ENCODE measurements around the gene CALCOCO1.

DNA sequence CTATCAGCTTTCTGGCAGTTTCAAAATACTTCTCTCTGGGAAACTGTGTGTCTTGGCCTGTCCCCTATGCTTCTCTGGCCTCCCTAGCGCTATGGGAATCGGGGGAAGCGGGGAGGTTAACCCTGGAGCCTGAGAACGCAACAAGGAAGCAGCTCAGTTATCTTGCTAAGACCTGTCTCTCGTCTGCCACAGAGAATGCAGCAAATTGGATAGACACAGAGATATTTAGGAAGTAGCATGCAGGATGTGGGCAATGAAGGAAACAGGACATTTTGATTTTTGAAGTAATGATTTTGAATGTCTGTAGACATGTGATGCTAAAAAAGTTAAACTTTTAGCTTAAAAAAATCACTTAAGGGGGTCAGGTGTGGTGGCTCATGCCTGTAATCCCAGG is 6.6 kb upstream of the CALCOCO1 start:
- TF ChIP-seq, protein P1, sequence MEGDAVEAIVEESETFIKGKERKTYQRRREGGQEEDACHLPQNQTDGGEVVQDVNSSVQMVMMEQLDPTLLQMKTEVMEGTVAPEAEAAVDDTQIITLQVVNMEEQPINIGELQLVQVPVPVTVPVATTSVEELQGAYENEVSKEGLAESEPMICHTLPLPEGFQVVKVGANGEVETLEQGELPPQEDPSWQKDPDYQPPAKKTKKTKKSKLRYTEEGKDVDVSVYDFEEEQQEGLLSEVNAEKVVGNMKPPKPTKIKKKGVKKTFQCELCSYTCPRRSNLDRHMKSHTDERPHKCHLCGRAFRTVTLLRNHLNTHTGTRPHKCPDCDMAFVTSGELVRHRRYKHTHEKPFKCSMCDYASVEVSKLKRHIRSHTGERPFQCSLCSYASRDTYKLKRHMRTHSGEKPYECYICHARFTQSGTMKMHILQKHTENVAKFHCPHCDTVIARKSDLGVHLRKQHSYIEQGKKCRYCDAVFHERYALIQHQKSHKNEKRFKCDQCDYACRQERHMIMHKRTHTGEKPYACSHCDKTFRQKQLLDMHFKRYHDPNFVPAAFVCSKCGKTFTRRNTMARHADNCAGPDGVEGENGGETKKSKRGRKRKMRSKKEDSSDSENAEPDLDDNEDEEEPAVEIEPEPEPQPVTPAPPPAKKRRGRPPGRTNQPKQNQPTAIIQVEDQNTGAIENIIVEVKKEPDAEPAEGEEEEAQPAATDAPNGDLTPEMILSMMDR (conservative IDR thresholded peaks at IDR 0.05; ENCODE audit: low read depth, low read length): no peak
- TF ChIP-seq EZH2 (IDR thresholded peaks at IDR 0.05; ENCODE audit: low read length, unreplicated experiment) (no peak), EZH2phosphoT487 (IDR thresholded peaks at IDR 0.05; ENCODE audit: borderline replicate concordance, low read length) (no peak)
